GM18498 (cell line): ENCODE measurements around the gene LCA5L.
"Not testable (repeated sequence)": the region's sequence is repeated elsewhere in the genome, so short reads cannot be mapped to it uniquely, and the experiment has no call there.

Source experiments
- ATAC-seq: cut with Tn5 transposase; IDR thresholded peaks from one replicate; pipeline ENCODE4 v1.9.1; 2021; ENCODE audit warnings: mild to moderate bottlenecking, moderate library complexity; ENCODE audit not compliant: unreplicated experiment

The LCA5L gene

GRCh38 chr21:39452207-39452969 lies 6.8 kb upstream of the LCA5L start:
- no peak for ATAC-seq

DNA sequence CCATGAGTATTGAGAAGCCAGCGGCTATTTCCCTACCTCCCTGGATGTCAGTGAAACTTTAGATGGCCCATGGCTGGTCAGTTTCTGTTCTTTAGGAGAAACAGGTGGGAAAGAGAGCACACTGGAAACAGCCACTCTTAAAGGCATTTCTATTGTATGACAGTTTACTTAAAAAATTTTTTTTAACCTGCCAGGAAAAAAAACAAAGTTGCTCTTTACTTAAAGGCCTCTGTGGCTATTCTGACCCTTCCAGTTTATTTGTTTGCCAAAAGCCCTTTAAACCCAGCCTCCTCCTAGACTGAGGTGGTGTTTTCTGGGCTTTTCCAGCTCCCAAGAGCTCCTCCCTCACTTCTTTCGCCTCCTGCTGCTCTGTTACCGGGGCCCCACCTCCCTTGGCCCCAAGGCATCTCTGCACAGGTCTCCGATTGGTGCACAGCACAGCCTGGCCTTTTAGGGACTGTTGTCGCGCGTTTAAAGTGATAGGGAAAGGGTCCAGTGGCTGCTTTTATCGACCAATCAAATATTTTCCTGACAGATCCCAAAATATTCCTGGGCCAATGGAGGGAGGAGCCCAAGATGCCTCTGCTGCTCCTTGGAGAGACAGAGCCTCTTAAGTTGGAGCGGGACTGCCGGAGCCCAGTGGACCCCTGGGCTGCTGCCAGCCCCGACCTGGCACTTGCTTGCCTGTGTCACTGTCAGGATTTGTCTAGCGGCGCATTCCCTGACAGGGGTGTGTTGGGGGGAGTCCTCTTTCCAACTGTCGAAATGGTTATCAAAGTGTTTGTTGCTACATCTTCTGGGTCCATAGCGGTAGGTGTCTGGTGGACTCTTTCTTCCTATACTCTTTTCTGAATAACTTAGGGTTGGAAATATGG lies 6.0 kb upstream of the LCA5L start, which contains the start of gene SH3BGR:
SH3BGR (plus strand) TSS at position 639 of the 875 bp plus-strand sequence; CDS start at position 766, 127 bp downstream.
- no peak for ATAC-seq

DNA sequence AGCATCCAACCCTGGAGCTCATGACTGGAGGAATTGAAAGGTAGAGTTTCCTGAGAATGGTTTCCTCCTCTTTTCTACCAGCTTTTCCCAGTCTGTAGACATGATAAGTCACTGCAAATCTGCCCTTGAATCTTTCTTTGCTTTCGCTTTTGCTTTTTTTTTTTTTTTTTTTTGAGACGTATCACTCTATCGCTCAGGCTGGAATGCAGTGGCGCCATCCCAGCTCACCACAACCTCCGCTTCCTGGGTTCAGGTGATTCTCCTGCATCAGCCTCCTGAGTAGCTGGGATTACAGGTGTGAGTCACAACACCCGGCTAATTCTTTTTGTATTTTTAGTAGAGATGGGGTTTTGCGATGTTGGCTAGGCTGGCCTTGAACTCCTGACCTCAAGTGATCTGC lies 1.7 kb upstream of the LCA5L start:
- no peak for ATAC-seq

DNA sequence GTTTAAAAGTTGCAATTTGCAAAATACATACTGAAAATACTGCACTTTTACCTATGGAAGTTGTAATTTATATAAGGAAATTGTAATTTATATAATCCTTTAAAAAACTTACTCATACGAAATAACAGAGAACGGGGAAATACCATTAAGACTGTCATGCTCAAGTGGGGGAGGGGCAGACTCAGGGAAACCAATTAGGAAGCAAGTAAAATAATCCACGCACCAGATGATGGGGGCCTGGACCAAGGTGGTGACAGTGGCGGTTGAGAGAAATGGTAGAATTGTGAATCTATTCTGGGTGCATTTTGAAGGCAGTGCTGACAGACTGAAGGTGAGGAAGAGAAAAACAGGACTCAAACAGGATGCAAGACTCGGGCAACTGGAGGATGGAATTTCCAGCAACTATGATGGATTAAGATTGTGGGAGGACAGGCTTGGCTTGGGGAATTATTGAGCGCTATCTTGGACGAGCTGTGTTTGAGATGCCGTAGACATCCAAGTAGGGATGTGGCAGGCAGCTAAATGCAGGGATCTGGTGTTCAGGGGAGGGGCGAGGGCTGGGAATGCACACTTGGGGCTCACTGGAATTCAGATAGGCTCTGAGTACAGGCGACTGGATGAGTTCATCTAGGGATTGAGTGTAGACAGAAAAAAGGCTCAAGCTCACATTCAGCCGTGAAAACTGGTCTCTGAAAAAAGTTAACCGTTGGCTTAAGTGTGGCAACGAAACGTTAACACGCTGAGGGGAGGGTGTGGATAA lies 977 bp downstream of the LCA5L start:
- ATAC-seq, result no peak

DNA sequence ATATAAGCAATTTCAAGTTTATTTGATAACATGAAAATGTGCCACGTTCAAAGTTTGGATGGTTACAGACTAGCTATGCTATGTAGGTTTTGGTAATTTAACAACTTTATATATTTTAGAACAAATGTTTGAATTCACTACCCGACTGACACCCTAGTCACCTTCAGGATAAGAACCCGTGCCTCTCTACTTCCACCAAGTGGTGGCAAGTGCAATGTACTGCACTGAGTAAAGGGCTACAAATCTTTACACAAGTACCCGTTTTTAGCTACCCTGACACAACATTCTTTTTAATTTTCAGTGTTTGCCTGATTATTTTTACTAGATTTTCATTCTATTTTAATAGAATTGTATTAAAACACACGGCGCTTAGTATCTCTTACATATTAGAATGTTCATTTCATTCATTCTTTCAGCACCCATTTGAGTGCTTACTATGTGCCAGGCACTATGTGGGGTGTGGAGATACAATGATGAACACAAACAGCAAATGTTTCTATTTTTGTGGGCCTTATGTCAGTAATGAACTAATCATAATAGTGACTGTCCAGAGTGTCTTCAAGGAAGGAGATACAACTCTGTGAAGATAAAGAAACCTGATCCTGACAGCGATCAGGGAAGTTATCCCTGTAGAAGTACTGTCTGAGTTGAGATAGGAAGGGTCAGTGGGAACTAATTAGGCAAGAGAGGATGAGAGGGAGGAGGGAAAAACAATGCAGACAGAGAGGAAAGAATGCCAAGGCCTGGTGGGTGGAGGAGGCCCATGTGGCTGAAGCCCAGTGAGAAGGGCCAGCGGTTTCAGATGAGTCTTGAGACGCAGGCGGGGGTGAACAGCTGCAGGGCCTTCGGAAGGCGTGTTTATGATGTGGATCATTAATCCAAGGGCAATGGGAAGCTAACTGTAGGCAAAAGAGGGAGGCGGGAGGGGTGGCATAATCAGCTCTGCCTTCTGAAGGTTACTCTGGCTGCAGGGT lies 3.8 kb downstream of the LCA5L start:
- no peak for ATAC-seq

DNA sequence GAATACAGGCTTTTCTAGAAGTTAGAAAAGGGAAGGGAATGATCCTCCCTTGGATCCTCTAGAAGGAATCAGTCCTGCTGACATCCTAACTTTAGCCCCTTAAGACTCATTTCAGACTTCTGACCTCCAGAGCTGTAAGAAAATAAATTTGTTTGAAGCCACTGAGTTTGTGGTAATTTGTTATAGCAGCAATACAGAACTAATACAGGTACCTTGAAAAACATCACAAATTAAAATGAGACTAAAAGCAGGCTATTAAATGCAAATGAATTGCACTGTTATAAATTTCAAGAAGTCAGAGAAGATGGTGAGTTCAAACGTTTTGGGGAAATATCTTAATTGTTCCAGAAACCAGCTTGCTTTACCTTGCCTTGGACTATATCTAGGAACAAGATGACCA lies 6.3 kb downstream of the LCA5L start:
- no peak for ATAC-seq

- ATAC-seq, result no peak
Measured at GRCh38 chr21:39434950-39435349, 10.6 kb downstream of the LCA5L start.

GRCh38 chr21:39430954-39431353 lies 14.6 kb downstream of the LCA5L start:
- no peak for ATAC-seq

DNA sequence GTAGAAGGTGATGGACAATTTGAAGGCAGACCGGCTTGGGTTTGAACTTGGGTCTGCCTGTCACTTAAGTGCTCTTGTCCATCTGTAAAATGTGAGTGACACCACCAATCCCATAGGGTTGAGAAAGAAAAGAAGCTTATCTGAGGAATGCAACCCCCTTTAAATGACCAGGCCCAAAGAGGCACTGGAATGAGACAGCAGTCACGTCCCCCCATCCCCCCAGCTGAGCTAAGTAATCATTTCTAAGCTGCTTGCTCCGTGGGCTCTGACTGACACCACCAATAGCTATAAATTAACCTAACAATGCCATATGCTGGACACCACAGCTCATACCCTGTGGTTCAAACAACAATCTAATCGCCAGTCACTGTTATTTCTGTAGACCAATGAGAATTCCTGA lies 15.1 kb downstream of the LCA5L start:
- no peak for ATAC-seq

DNA sequence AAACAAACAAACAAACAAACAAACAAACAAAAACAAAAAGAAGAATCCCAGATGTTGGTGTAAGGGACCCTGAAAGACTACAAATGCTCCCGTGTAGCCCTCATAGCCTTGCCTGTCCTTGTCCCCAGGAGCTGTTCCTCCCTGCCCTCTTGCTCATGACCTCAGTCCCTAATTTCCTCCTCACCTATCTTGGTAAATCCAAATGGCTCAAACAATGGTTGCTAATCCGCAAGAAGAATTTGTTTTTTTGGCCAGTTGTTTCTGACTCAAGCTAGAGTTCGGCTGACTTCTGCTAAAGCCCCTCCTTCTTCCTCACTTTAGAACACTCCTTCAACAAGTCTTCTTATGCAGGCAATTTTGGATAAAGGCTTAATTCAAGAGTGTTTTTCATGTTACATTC lies 15.6 kb downstream of the LCA5L start:
- ATAC-seq, result no peak

DNA sequence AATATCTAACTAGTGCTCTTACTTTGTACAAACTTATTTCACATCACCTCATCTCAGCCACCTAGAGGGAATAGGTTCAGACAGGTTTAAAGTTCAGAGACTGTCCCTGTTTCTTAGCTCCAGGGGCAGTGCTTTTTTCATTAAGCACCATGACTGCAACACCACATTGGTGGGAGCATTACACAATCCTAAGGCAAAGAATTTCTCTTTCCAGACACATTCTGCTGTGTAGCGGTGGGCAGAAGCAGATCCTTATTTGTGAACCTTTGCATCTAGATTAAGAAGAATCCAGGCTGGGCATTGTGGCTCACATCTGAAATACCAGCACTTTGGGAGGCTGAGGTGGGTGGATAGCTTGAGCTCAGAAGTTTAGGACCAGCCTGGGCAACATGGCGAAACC lies 16.1 kb downstream of the LCA5L start:
- no peak for ATAC-seq

DNA sequence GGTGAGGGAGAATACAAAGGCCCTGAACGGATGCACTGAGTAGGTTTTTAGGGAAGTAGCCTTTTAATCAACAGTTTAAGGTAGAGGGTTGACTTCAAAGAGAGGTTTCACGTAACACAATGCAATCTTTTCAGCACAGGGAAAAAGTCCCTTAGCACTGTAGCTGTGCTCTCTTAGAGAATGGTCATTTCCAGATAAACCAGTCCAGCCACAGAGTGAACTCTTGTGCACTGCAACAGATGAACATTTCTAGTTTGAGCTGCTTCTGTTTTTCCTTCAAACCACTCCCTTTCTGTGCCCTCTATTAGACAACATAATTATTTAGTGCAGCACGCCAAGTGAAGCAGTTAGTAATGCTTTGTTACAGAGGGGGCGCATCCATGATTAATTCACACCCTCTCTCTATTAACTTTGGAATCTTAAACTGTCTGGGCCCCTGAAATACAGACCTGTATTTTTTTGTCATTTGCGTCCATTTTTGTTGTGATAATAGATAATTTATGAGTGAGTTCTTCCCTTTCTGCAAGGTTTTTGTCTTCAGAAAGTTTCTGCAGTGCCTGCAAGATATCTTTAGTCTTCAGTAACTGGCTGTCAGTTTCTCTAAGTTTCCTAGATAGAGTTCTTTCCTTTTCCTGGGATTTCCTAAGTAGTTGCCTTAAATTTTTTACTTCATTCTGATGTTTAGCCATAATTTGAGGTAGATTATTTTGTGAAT lies 22.9 kb downstream of the LCA5L start:
- ATAC-seq, result no peak

DNA sequence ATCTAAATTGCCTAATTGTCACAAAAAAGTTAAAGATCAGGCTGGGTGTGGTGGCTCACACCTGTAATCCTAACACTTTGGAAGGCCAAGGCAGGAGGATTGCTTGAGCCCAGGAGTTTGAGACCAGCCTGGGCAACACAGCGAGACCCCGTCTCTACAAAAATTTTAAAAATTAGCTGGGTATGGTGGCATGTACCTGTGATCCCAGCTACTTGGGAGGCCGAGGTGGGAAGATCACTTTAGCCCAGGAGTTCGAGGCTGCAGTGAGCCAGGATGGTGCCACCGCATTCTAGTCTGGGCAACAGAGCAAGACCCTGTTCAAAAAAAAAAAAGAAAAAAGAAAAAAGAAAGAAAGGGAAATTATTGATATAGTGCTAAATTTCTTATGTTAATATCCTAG lies 26.4 kb downstream of the LCA5L start:
- ATAC-seq, result not testable (repeated sequence)

GRCh38 chr21:39406065-39406464 lies 39.5 kb downstream of the LCA5L start:
- ATAC-seq, result no peak

DNA sequence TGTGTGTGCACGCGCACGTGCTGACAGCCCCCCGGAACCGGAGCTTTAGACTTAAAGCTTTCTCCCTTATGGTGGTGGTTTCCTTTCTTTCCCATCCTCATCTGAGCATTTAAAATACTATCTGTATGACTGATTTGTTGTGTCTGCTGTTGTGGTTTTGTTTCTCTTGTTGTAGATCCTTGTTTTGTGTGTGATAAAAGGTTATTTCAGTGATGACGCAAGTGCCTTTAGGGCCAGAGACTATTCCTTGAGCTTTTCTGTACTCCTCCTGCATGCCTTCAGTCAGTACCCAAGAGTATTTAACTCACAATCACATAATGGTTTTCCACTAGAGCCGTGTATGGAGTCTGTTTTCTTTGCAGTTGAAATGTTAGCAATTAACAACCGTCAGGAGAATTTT lies 45.4 kb downstream of the LCA5L start:
- no peak for ATAC-seq

GRCh38 chr21:39397646-39398385 lies 47.8 kb downstream of the LCA5L start:
- no peak for ATAC-seq

DNA sequence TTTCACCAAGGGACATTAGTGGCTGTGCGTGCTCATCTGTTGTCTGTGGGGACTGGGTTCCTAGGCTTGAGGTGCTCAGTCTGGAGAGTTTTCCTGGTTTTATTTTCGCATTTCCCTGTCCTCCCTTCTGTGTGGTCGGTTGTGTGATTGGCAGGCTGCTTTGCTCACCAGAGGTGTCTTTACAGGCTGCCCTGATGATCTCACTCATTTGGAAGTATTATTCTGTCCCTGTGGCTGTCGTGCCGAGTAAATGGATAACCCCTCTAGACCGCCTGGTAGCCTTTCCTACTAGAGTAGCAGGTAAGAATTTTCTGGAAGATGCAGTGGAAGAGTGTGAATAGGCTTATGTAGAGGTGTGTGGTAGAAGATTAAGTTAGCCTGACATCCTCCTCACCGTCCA lies 52.6 kb downstream of the LCA5L start:
- ATAC-seq, result no peak

DNA sequence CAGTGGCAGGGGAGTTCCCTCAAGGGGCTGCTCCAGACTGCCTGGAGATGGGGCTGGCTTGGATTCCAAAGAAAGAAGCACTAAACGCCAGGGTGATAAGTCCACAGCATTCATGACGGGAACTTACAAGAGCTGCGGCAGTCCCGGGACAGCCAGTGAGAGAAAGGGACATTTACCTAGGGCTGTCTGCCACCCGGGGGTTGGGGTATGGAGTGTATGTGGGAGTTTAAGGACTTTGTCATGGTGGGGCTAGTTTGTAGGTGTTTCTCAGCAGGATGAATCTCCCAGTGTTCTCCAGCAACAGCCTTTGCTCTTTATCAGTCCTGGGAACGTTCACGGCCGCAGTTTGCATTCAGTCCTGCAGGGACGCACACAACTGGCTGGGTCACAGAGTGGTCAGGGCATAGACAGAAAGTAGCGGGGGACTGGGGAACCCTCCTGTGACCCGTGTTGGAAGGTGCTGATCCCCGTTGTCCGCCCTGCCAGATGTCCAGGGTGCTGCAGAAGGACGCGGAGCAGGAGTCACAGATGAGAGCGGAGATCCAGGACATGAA lies 55.3 kb downstream of the LCA5L start:
- no peak for ATAC-seq

- ATAC-seq, result peak; percentile 17
Measured at GRCh38 chr21:39388811-39389155, 56.8 kb downstream of the LCA5L start.
